ENCODE results near the gene NTMT1.
"Not testable (repeated sequence)": the region's sequence is repeated elsewhere in the genome, so short reads cannot be mapped to it uniquely, and the experiment has no call there.

The NTMT1 gene

GRCh38 chr9:129656795-129657390, 30.9 kb downstream of the NTMT1 start:
- H3K4me3 ChIP-seq (ENCODE audit: low read depth, low read length), result no peak overlapping the region
- no peak for TF ChIP-seq CTCF (IDR thresholded peaks at IDR 0.05; ENCODE audit: borderline replicate concordance, insufficient read depth, low read depth, low read length)

DNA sequence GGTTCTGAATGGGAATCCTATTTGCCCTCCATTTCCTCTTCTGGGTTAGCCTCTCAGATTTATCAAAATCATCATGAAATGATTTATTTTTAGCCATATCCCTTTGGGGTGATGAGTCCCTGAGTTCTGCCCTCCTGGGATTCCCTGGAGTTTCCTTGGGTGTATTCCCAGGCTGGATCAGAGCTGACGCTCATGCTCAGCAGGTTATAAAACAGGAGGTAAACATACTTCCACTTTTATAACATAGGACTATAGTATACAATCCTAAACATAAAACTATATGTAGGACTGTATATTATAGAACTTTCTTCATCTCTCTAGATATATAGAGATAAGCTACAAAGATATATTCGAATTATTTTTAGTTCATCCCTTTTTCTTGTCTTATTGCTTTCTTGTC, 35.1 kb downstream of the NTMT1 start:
- TF ChIP-seq CTCF (IDR thresholded peaks at IDR 0.05; ENCODE audit: borderline replicate concordance, insufficient read depth, low read depth, low read length), result no peak
- no peak overlapping the region for H3K4me3 ChIP-seq (ENCODE audit: low read depth, low read length)

DNA sequence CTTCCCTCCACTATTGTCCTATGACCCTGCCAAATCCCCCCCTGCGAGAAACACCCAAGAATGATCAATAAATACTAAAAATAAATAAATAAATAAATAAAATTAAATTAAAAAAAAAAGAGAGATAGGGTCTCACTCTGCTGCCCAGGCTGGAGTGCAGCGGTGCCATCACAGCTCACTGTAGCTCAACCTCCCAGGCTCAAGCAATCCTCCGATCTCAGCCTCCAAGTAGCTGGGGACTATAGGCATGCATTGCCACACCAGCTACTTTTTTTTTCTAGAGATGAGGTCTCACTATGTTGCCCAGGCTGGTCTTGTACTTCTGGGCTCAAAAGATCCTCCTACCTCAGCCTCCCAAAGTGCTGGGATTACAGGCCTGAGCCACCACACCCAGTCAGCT, 36.3 kb downstream of the NTMT1 start:
- not testable (repeated sequence) for H3K4me3 ChIP-seq (ENCODE audit: low read depth, low read length)

DNA sequence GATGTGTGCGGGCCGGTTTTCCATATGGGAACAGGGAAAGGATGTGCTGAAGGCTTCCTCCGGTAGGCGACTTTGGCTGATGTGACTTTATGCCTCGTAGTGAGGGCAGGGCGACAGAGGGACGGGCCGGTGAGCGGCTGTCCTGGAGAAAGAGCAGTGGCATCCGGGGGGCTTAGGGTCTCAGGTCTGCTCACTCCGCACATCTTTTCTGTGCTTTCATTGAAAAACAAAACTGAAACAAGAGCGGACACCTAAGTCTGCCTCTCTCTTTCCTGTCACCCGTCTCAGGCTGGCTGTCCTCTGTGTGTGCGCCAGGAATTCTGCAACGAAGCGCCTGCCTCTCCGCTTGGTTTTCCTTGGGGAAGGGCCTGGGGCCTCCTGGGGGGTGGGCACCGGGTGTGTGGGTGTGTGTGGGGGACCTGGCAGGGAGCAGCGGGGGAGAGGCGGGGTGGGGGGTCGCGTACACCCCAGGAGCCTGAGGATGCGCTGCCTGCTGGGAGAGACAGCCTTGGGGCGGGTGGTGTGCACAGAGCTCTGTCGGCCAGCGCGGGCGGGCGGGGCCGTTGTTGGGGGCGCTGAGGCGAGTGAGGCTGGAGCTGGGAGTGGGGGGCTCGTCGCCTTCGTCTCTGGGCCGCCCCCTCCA, 38.9 kb downstream of the NTMT1 start:
- no peak overlapping the region for H3K4me3 ChIP-seq (ENCODE audit: low read depth, low read length)
- no peak for TF ChIP-seq CTCF (IDR thresholded peaks at IDR 0.05; ENCODE audit: borderline replicate concordance, insufficient read depth, low read depth, low read length)

GRCh38 chr9:129665389-129665775, 39.4 kb downstream of the NTMT1 start, which contains the start of gene PRRX2:
PRRX2 (plus strand) TSS chr9:129665647; CDS start chr9:129665868, 221 bp downstream.
- H3K4me3 ChIP-seq (ENCODE audit: low read depth, low read length), result no peak within 1 kb of the TSS
- no peak for TF ChIP-seq CTCF (IDR thresholded peaks at IDR 0.05; ENCODE audit: borderline replicate concordance, insufficient read depth, low read depth, low read length)

DNA sequence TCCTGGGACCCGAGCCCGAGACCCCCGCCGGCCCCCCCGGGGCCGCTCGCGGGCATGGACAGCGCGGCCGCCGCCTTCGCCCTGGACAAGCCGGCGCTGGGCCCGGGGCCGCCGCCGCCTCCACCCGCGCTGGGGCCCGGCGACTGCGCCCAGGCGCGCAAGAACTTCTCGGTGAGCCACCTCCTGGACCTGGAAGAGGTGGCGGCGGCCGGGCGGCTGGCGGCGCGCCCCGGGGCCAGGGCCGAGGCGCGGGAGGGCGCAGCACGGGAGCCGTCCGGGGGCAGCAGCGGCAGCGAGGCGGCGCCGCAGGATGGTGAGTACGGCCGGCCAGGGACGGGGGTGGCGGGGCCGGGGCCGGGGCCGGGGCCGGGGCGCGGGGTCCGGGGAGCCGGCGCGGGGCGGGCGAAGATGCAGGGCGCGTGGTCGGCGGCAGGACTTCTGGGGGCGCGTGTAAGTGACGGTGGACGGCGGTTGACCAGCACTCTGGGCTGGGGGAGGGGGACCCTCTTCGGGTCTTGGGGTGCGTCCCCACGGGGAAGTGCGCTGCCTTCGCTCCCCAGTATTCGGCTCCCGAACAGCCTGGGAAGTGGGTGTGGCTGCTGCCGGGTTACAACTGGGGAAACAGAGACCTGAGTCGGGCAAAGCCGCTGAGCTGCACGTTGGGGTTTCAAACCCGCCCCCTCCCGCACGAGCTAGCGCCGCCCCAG, 40.0 kb downstream of the NTMT1 start:
- no peak for TF ChIP-seq CTCF (IDR thresholded peaks at IDR 0.05; ENCODE audit: borderline replicate concordance, insufficient read depth, low read depth, low read length)
- no peak overlapping the region for H3K4me3 ChIP-seq (ENCODE audit: low read depth, low read length)

- no peak for TF ChIP-seq CTCF (IDR thresholded peaks at IDR 0.05; ENCODE audit: borderline replicate concordance, insufficient read depth, low read depth, low read length)
- H3K4me3 ChIP-seq (ENCODE audit: low read depth, low read length), result no peak overlapping the region
Observed at GRCh38 chr9:129666575-129666974, 40.6 kb downstream of the NTMT1 start.
